HFFc6 (cell line): ENCODE measurements around the gene ALS2. TPM values are rescaled to one million over a fixed set of nuclear protein-coding genes. Genes with fewer than 3 reads are reported as not detected.
"Not testable (repeated sequence)": the region's sequence is repeated elsewhere in the genome, so short reads cannot be mapped to it uniquely, and the experiment has no call there.

ENCODE experiments used
- DNase-seq: peaks from one replicate; pipeline ENCODE4 v3.0.0-alpha.2; 2018
- H3K27ac Mint-ChIP-seq: 2 replicates; pipeline ENCODE4 v1.8.0; 2020; ENCODE audit warnings: mild to moderate bottlenecking, mixed read lengths
- H3K27me3 Mint-ChIP-seq: 2 replicates; pipeline ENCODE4 v1.8.0; 2021; ENCODE audit warnings: mild to moderate bottlenecking, moderate library complexity, mixed read lengths; ENCODE audit not compliant: insufficient read depth
- H3K36me3 Mint-ChIP-seq: 2 replicates; pipeline ENCODE4 v1.8.0; 2021; ENCODE audit warnings: low read depth, mixed read lengths
- H3K4me1 Mint-ChIP-seq: 2 replicates; pipeline ENCODE4 v1.8.0; 2020; ENCODE audit warnings: low read depth, mixed read lengths
- H3K4me3 Mint-ChIP-seq: 2 replicates; pipeline ENCODE4 v1.8.0; 2020; ENCODE audit warnings: mild to moderate bottlenecking, moderate library complexity, mixed read lengths
- H3K9me3 Mint-ChIP-seq: 2 replicates; pipeline ENCODE4 v1.8.0; 2020; ENCODE audit warnings: mild to moderate bottlenecking, mixed read lengths
- total RNA-seq, 6 experiments: library from RNA; stranded (reverse); fragmentation: NEBNext Ultra II Directional; extraction: Animal tissue kit (Norgen Biotek cat#: 25700); gene quantifications; 2 replicates in 1 of 6; 3 replicates in 5 of 6; pipeline ENCODE4 v1.2.3, GENCODE V29; 2021
- TF ChIP-seq, protein P1 (sequence below): fragments of 200-600 bp; sonication (generic); IDR thresholded peaks from 2 replicates; pipeline ENCODE4 v1.5.0; 2021; ENCODE audit warnings: antibody characterized with exemption, mild to moderate bottlenecking

Gene ALS2
- total RNA-seq, 6 experiments from 2014 or later, result 44.8 to 54.0 (median 46.4) TPM

DNA sequence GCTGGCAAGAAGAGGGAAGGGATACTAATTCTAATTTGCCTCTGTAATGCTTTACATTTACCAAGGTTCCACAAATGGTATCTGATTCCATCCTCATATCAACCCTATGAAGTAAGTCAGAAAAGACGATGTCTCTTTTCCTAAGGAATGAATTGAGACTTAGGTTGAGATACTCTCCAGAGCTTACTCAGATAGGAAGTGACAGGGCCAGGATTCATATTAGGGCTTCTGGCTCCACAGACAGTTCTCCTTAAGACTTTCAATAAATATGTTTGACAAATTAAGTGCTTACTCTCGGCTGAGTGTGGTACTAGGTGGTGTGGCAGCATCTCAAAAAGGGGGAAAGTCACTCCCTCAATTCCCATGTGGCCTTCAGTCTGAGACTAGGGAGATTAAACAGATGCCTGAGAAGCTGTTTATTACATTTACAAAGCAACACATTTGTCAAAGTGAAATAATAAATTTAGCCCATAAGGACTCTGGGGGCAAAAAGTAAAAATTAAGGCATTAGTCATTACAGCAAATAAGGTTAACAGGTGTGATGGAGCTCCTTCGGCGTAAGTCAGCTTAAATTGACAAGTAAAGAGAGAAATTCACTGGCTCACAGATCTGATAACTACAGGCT, 39.8 kb upstream of the ALS2 start:
- Mint-ChIP-seq H3K4me1 (peaks cover 28% of the 10 kb centered on the region), H3K4me3 (no peak overlapping the region), H3K36me3 (peaks cover 67% of the 10 kb centered on the region), H3K27ac (no peak overlapping the region; the same call in 1 of the 2 replicates), H3K27me3 (no peaks in the 10 kb centered on the region; the same call in 1 of the 2 replicates), H3K9me3 (no peaks in the 10 kb centered on the region)
- no peak for DNase-seq
- TF ChIP-seq, protein P1, sequence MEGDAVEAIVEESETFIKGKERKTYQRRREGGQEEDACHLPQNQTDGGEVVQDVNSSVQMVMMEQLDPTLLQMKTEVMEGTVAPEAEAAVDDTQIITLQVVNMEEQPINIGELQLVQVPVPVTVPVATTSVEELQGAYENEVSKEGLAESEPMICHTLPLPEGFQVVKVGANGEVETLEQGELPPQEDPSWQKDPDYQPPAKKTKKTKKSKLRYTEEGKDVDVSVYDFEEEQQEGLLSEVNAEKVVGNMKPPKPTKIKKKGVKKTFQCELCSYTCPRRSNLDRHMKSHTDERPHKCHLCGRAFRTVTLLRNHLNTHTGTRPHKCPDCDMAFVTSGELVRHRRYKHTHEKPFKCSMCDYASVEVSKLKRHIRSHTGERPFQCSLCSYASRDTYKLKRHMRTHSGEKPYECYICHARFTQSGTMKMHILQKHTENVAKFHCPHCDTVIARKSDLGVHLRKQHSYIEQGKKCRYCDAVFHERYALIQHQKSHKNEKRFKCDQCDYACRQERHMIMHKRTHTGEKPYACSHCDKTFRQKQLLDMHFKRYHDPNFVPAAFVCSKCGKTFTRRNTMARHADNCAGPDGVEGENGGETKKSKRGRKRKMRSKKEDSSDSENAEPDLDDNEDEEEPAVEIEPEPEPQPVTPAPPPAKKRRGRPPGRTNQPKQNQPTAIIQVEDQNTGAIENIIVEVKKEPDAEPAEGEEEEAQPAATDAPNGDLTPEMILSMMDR, result no peak

DNA sequence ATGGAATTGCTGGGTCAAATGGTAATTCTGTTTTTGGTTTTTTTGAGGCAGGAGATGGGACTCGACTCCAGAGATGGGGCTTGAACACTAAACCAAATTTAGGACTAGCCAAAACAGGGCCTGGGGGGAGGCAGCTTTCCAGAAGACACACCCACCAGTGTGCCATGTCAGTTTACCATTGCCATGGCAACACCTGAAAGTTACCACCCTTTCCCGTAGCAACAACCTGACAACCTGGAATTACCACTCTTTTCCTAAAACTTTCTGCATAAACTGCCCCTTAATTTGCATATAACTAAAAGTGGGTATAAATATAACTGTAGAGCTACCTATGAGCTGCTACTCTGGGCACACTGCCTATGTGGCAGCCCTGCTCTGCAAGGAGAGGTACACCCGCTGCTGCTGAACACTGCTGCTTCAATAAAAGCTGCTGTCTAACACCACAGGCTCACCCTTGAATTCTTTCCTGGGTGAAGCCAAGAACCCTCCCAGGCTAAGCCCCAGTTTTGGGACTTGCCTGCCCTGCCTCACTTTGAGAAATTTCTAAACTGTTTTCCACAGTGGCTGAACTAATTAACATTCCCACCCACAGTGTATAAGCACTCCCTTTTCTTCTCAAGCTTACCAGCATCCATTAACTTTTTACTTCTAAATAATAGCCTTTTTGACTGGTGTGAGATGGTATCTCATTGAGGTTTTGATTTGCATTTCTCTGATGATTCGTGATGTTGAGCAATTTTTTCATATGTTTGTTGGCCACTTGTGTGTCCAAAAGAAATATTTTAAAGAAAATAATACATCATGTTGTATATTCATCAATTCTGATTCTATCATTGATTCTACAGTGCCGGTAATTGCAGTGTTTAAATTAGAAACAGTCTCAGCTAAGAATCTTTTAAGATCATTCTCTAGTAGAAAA, 36.2 kb upstream of the ALS2 start:
- TF ChIP-seq, protein P1, result no peak
- peaks cover 50% of the 10 kb centered on the region for H3K36me3 Mint-ChIP-seq

DNA sequence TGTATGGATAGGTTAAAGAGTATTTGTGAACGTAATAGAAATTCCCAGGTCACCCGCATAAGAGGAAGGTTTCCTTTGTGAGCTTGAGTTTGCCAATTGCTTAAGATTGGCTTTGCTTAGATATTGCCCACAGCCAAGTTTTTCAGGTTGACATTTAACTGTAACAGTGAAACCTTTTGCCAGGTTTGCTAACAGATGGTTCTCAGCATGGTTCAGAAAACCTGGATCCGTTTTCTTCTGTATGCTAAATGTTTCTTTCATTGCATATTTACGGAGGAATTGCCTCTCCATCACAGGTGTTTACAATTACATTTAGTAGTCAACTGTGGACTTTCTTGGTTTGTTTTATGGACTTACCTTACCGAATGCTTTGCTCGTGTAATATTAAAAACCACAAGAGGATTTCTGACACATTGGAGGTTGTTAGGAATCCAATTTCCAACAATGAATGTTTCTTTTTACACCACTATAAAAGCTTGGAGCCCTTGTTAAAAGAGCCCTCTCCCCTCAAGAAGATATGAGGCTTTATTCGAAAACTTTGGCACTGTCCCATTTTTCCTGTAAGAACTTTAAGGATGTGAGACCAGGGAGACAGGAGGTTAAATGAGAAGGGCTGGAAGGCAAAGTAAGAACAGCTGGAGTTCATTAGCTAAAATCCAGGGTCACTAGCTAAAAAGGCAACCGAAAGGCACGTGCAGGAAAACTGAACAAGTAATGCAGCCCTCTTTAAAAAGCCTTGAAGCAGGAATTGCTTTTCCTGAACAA, 33.4 kb upstream of the ALS2 start:
- Mint-ChIP-seq H3K27ac (peak overlapping the region; percentile 32; the same call in 1 of the 2 replicates), H3K4me1 (peaks cover 61% of the 10 kb centered on the region)

More for the DNA sequence above, 36.2 kb upstream of the ALS2 start:
- no peaks in the 10 kb centered on the region; the same call in 1 of the 2 replicates for H3K27me3 Mint-ChIP-seq
- H3K4me3 Mint-ChIP-seq, result 0 out of 2 replicates have a peak overlapping the region, but pooled peaks have one; percentile 37
- H3K27ac Mint-ChIP-seq, result peak overlapping the region; percentile 73
- peaks cover 53% of the 10 kb centered on the region for H3K4me1 Mint-ChIP-seq
- H3K9me3 Mint-ChIP-seq, result no peaks in the 10 kb centered on the region
- DNase-seq, result no peak

DNA sequence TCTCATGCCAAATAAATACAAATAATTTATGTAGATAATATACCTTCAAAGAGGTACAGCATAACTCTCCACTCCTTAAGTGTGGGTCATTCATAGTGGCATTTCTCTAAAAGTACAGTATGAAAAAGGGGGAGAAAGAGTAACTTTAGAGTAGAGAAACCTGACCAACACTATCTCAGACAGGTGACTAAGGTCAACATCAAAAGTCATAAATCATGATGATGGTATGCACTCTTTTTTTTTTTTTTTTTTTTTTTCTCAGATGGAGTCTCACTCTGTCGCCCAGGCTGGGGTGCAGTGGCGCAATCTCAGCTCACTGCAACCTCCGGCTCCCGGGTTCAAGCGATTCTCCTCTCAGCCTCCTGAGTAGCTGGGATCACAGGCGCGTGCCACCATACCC, 29.9 kb upstream of the ALS2 start:
- Mint-ChIP-seq H3K36me3 (peaks cover 37% of the 10 kb centered on the region), H3K4me1 (peaks cover 77% of the 10 kb centered on the region)
- not testable (repeated sequence) for H3K4me3 Mint-ChIP-seq, H3K27ac Mint-ChIP-seq, DNase-seq, H3K27me3 Mint-ChIP-seq, H3K9me3 Mint-ChIP-seq

More for the DNA sequence above, 33.4 kb upstream of the ALS2 start:
- DNase-seq, result no peak
- Mint-ChIP-seq H3K9me3 (no peaks in the 10 kb centered on the region), H3K4me3 (no peak overlapping the region), H3K27me3 (no peaks in the 10 kb centered on the region; the same call in 1 of the 2 replicates), H3K36me3 (peaks cover 55% of the 10 kb centered on the region)
- TF ChIP-seq, protein P1, result no peak

DNA sequence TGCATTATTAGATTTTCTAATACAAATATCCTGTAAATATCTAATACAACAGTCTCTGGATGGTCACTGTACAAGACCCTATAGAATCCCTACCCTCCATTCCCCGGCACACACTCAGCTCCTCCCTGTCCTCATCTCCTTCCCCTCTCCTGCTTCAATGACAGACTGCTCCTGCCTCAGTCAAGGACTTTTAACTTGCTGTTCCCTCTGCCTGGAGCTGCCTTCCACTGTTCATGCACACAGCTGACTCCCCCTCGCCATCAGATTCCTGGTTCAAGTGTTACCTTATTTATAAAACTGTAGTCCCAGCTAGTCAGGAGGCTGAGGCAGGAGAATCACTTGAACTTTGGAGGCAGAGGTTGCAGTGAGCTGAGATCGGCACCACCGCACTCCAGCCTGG, 28.9 kb upstream of the ALS2 start:
- Mint-ChIP-seq H3K27ac (peak overlapping the region; percentile 28; the same call in 1 of the 2 replicates), H3K9me3 (no peaks in the 10 kb centered on the region), H3K27me3 (no peaks in the 10 kb centered on the region), H3K4me3 (peak overlapping the region; percentile 92), H3K4me1 (peaks cover 71% of the 10 kb centered on the region), H3K36me3 (peaks cover 37% of the 10 kb centered on the region)
- no peak for DNase-seq
- TF ChIP-seq, protein P1, result no peak
